Peyer's patch (tissue), 4 donors: ENCODE measurements around the gene FAM219B. TPM values are rescaled to one million over a fixed set of nuclear protein-coding genes. Genes with fewer than 3 reads are reported as not detected.

Source experiments
- DNase-seq, 3 donors: peaks; one replicate each; pipeline ENCODE4 v3.0.0-alpha.2; 2017 to 2019
- H3K27ac ChIP-seq, 4 donors: fragments of 200-600 bp; sonication (generic); one replicate each; pipeline ENCODE4 v1.5.1; 2016 to 2019
- H3K27me3 ChIP-seq, 2 donors: fragments of 200-600 bp; sonication (generic); one replicate each; pipeline ENCODE4 v1.5.1; 2019
- H3K36me3 ChIP-seq, 3 donors: fragments of 200-600 bp; sonication (generic); one replicate each; pipeline ENCODE4 v1.5.1; 2016 to 2019
- H3K4me1 ChIP-seq, 4 donors: fragments of 200-600 bp; sonication (generic); one replicate each; pipeline ENCODE4 v1.5.1; 2016 to 2019
- H3K4me3 ChIP-seq, 4 donors: fragments of 200-600 bp; sonication (generic); 1 replicate in 3 of 4; 2 replicates in 1 of 4; pipeline ENCODE4 v1.5.1; 2016 to 2019; ENCODE audit warnings: mild to moderate bottlenecking in 1 of 4
- H3K9me3 ChIP-seq, 4 donors: fragments of 200-600 bp; sonication (generic); one replicate each; pipeline ENCODE4 v1.5.1; 2016 to 2019; ENCODE audit warnings: mild to moderate bottlenecking in 1 of 4
- POLR2A ChIP-seq, 2 donors: fragments of 450-650 bp; IDR thresholded peaks; one replicate each; pipeline ENCODE4 v1.5.1; 2017; ENCODE audit warnings: antibody characterized with exemption in 2 of 2, mild to moderate bottlenecking in 2 of 2, moderate library complexity in 2 of 2
- total RNA-seq, 4 donors: library from RNA; depleted of rRNA; stranded (reverse); fragments of >200 nt; gene quantifications; one replicate each; pipeline ENCODE4 v1.1.0, GENCODE V29; 2016
- TF ChIP-seq, protein P1 (sequence below), 6 experiments: fragments of 450-650 bp in 4 of 6; fragments of 200-600 bp in 2 of 6; sonication (generic) in 1 of 6; IDR thresholded peaks; one replicate each; pipeline ENCODE4 v1.5.1; 2017 to 2019; ENCODE audit warnings: antibody characterized with exemption in 6 of 6, mild to moderate bottlenecking in 3 of 6, moderate library complexity in 1 of 6

FAM219B gene
- total RNA-seq, 4 donors from 2014 or later, result 48.7 to 76.5 (median 57.6) TPM

DNA sequence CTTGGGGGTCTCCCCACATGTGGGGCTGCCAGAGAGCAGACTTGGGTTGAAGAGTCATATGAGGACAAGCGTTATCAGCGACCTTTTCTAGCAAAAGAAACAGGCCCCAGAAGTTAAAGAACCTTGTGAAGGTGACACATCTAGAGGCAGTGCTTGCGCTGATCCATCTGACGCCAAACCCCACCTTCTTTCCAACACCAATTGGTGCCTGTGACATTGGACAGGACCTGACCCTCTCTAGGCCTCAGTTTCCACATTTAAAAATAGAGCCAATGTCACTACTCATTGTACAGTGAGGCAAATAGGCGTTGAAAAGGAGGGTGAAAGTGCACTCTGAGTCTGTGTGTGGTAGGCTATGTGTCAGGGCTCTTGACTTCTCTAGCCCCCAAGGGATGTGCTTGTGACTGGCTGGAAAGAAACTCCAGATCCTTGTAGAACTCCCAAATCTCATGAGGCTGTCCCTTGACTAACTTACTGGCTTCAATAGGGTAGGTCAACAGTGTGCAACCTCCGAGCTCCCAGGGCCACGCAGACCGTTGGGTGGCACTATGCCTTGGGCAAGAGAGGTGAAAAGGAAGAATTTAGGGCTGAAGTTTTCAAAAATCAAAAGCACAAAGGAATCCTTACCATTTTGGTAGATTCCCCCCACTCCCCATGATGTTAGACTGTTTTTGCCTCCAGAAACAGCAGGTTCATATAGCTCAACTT is 666 bp upstream of the FAM219B start:
- TF ChIP-seq, protein P1, sequence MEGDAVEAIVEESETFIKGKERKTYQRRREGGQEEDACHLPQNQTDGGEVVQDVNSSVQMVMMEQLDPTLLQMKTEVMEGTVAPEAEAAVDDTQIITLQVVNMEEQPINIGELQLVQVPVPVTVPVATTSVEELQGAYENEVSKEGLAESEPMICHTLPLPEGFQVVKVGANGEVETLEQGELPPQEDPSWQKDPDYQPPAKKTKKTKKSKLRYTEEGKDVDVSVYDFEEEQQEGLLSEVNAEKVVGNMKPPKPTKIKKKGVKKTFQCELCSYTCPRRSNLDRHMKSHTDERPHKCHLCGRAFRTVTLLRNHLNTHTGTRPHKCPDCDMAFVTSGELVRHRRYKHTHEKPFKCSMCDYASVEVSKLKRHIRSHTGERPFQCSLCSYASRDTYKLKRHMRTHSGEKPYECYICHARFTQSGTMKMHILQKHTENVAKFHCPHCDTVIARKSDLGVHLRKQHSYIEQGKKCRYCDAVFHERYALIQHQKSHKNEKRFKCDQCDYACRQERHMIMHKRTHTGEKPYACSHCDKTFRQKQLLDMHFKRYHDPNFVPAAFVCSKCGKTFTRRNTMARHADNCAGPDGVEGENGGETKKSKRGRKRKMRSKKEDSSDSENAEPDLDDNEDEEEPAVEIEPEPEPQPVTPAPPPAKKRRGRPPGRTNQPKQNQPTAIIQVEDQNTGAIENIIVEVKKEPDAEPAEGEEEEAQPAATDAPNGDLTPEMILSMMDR (IDR thresholded peaks at IDR 0.05), result no peak
- H3K4me1 ChIP-seq, result peaks cover 4 to 16% (median 10%) of the 10 kb centered on the region in 4 donors
- H3K27ac ChIP-seq, result peak overlapping the region; percentile 91 to 94 (median 92)
- H3K27me3 ChIP-seq, result no peaks in the 10 kb centered on the region
- H3K9me3 ChIP-seq, result no peaks in the 10 kb centered on the region
- peaks cover 0 to 47% (median 0%) of the 10 kb centered on the region in 3 donors for H3K36me3 ChIP-seq
- H3K4me3 ChIP-seq, result peak overlapping the region; percentile 78 to 95 (median 86)
- DNase-seq, result peak in 1 of 3 donors; percentile 22

DNA sequence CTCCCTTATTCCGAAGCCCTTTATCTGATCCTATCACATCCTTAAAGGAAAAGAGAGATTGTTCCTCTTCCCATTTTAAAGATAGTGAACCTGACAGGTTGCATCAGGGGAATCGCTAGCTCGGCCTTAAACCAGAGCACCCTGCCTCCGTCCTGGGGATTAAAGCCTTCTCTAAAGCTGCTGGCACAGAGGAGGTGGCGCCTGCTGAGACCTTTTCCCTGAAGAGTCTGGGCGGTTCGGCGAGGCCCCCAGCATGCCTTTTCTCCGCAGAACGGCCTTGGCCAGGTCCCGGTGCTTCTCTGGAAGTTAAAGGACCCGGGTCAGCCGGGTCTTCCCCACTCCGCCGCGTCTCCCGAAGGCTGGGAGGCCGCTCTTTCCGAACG is 593 bp downstream of the FAM219B start:
- DNase-seq, result peak in 2 of 3 donors; percentile 27 to 63
- TF ChIP-seq POLR2A (IDR thresholded peaks at IDR 0.05), result no peak
- TF ChIP-seq, protein P1 (IDR thresholded peaks at IDR 0.05), result no peak
- Histone ChIP-seq H3K9me3 (no peaks in the 10 kb centered on the region), H3K4me3 (peak overlapping the region; percentile 78 to 95 (median 86)), H3K27ac (peak overlapping the region; percentile 91 to 94 (median 92)), H3K27me3 (no peaks in the 10 kb centered on the region), H3K4me1 (peaks cover 4 to 16% (median 10%) of the 10 kb centered on the region in 4 donors), H3K36me3 (peaks cover 0 to 43% (median 0%) of the 10 kb centered on the region in 3 donors)

DNA sequence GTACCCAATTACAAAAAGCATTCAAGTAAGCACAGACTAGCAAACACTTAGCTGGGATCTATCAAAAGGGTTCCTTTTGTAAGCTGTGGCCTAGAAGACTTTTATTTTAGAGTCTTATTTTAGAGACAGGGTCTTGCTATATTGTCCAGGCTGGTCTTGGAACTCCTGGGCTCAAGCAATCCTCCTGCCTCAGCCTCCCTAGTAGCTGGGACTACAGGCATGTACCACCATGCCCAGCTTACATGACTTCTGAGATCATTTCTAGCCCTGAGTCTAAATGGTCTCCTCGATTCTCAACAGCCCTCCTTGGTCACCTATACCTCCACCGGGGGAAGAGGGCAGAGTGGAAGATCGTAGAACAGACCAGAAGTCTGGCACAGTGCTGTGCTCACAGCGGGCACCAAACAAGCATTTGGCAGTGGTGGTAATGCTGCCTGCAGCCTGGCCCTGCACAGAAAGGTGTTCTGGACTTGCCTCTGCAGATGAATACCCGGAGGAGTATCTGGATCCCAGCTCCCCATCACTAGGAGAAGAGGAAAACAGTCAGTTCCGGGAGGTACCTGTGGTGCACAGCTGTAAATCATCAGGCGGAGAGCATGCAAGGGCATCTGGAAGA is 2.4 kb downstream of the FAM219B start:
- Histone ChIP-seq H3K4me3 (no peak overlapping the region), H3K4me1 (peaks cover 4 to 16% (median 10%) of the 10 kb centered on the region in 4 donors), H3K27me3 (no peaks in the 10 kb centered on the region)

DNA sequence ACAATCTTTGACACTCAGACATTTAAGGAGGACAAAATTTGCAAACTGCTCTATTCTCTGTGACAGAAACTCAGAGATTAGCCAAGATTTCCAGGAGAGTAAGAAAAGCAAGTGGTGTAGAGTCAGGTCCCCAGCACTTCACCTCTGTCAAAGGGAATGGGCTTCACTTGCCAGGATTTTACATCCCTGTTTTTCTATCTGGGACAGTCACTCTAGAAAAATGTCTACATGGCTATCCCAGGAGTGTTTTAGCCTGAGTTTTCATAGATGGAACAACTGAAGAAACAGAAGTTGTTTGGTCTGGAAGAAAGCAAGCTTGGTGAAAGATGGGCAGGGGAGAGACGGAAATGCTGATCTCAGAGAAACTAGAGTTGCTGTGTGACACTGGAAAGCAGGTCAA is 3.0 kb downstream of the FAM219B start:
- no peaks in the 10 kb centered on the region for H3K9me3 ChIP-seq
- peaks cover 0 to 56% (median 0%) of the 10 kb centered on the region in 3 donors for H3K36me3 ChIP-seq
- H3K4me3 ChIP-seq, result no peak overlapping the region
- H3K27me3 ChIP-seq, result no peaks in the 10 kb centered on the region
- H3K27ac ChIP-seq, result no peak overlapping the region
- peaks cover 4 to 16% (median 10%) of the 10 kb centered on the region in 4 donors for H3K4me1 ChIP-seq
- no peak for TF ChIP-seq POLR2A (IDR thresholded peaks at IDR 0.05)
- TF ChIP-seq, protein P1 (IDR thresholded peaks at IDR 0.05), result no peak
- DNase-seq, result no peak

More for the DNA sequence above, 2.4 kb downstream of the FAM219B start:
- Histone ChIP-seq H3K36me3 (peaks cover 0 to 50% (median 0%) of the 10 kb centered on the region in 3 donors), H3K27ac (no peak overlapping the region), H3K9me3 (no peaks in the 10 kb centered on the region)
- DNase-seq, result no peak
- TF ChIP-seq, protein P1 (IDR thresholded peaks at IDR 0.05), result no peak
- no peak for TF ChIP-seq POLR2A (IDR thresholded peaks at IDR 0.05)

DNA sequence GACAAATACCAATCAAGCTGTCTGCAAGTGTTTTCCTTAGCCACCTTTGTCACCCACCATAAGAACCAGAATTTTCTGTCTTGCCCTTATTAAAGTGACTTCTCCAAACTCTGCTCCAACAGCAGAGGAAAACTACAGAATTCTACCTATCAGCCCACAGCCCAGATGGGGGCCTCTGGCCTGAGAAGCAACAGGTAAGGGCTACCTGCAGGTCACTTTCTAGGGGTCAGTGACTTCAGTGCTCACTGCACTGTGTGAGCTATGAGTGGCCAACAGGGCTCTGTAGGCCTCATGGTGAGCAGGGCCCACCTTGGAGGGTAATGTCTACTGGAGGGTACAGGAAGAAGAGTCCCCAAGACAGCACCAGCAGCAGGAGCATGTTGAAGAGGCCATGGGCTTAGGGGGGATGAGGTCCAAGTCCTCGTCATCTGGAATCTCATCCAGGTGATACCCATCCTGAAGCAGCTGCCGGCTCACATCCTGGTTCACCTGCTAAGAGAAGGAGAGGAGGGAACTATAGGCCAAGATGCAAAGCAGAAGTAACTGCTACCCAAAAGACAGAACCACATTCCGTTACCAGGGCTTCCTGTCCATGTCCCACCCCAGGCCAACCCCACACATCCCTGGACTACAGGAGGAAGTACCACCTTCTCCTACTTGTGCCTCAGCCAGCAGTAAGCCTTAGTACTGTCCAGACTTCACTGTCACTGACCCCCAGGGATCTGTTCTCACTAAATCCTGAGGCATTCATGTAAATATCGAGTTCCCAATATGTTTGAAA is 4.2 kb downstream of the FAM219B start:
- no peak for TF ChIP-seq POLR2A (IDR thresholded peaks at IDR 0.05)
- TF ChIP-seq, protein P1 (IDR thresholded peaks at IDR 0.05), result no peak
- no peak overlapping the region for H3K27ac ChIP-seq
- peaks cover 0 to 57% (median 0%) of the 10 kb centered on the region in 3 donors for H3K36me3 ChIP-seq
- DNase-seq, result no peak
- H3K9me3 ChIP-seq, result no peaks in the 10 kb centered on the region
- H3K4me1 ChIP-seq, result peaks cover 3 to 15% (median 7%) of the 10 kb centered on the region in 4 donors
- H3K27me3 ChIP-seq, result no peaks in the 10 kb centered on the region
- H3K4me3 ChIP-seq, result no peak overlapping the region
